DOHH2 (cell line): ENCODE results near the gene NCAM1.

Experiments
- CTCF ChIP-seq: fragments of 200-600 bp; sonication (generic); IDR thresholded peaks from one replicate; pipeline ENCODE4 v1.5.1; 2014; ENCODE audit warnings: antibody characterized with exemption, mild to moderate bottlenecking, low read depth, low read length; ENCODE audit not compliant: poor library complexity, severe bottlenecking
- EZH2phosphoT487 ChIP-seq: fragments of 200-600 bp; sonication (generic); IDR thresholded peaks from 2 replicates; pipeline ENCODE4 v1.6.1; 2017; ENCODE audit warnings: borderline replicate concordance, mild to moderate bottlenecking, antibody characterized with exemption, low read length, moderate library complexity, mixed read lengths

- TF ChIP-seq CTCF, result no peak
- no peak for TF ChIP-seq EZH2phosphoT487
Observed at GRCh38 chr11:112925516-112926310, 35.5 kb upstream of the NCAM1 start.
